RWPE1 (cell line): ENCODE data around the gene SEL1L3.
"Not testable (repeated sequence)": the region's sequence is repeated elsewhere in the genome, so short reads cannot be mapped to it uniquely, and the experiment has no call there.

Experiments
- CTCF ChIA-PET: fragments of 350-600 bp; sonication (Branson Sonifier 250); formaldehyde crosslinking; extraction: SDS; loops from one replicate; lab custom pipeline; 2021; lab: Yijun Ruan, JAX
- POLR2A ChIA-PET: fragments of 400-600 bp; formaldehyde crosslinking; extraction: SDS; loops from one replicate; lab custom pipeline; 2020; ENCODE audit warnings: antibody characterized with exemption; ENCODE audit not compliant: low non-redundant PET; lab: Yijun Ruan, JAX
- DNase-seq: peaks from one replicate; pipeline ENCODE4 v3.0.0; 2012; ENCODE audit warnings: low spot score
- H3K27ac ChIP-seq: fragments of 450-650 bp; 2 replicates; pipeline ENCODE4 v1.5.1; 2017
- CTCF ChIP-seq: fragments of 450-650 bp; conservative IDR thresholded peaks from 2 replicates; pipeline ENCODE4 v1.5.1; 2017; ENCODE audit warnings: low read depth, mild to moderate bottlenecking

The SEL1L3 gene

GRCh38 chr4:25862411-25863346 lies at the start of gene SEL1L3:
Gene SEL1L3, minus strand, starts transcription at chr4:25862988. Its CDS starts 152 bp downstream, at chr4:25862836.
- peak within 1 kb of the TSS; percentile 51 for H3K27ac ChIP-seq
- ChIA-PET CTCF (no interaction called here), POLR2A (no interaction called here)
- TF ChIP-seq CTCF, result no peak
- peak; percentile 30 for DNase-seq

- no peak for TF ChIP-seq CTCF
- ChIA-PET POLR2A (no interaction called here), CTCF (no interaction called here)
- no peak for DNase-seq
- no peak overlapping the region for H3K27ac ChIP-seq
Observed at GRCh38 chr4:25911356-25911755, 48.6 kb upstream of the SEL1L3 start.

- peak; percentile 90 for DNase-seq
- no peak for TF ChIP-seq CTCF
- ChIA-PET CTCF (no interaction called here), POLR2A (no interaction called here)
- peak overlapping the region; percentile 35; the same call in 1 of the 2 replicates for H3K27ac ChIP-seq
Observed at GRCh38 chr4:25908491-25908901, 45.7 kb upstream of the SEL1L3 start.

- CTCF ChIA-PET, result interaction anchor here (0.5 kb wide), 1 partner anchor 37 kb away, joined by 3 read pairs; no protein-coding TSS in a partner anchor
- DNase-seq, H3K27ac ChIP-seq, POLR2A ChIA-PET: not testable (repeated sequence)
Observed at GRCh38 chr4:25906113-25906512, 43.3 kb upstream of the SEL1L3 start.

GRCh38 chr4:25905371-25905770 lies 42.6 kb upstream of the SEL1L3 start:
- H3K27ac ChIP-seq, result no peak overlapping the region
- ChIA-PET POLR2A (no interaction called here), CTCF (no interaction called here)
- DNase-seq, result no peak
- TF ChIP-seq CTCF, result no peak

- ChIA-PET CTCF (no interaction called here), POLR2A (no interaction called here)
- H3K27ac ChIP-seq, result no peak overlapping the region
- no peak for TF ChIP-seq CTCF
- no peak for DNase-seq
Observed at GRCh38 chr4:25904748-25905082, 41.9 kb upstream of the SEL1L3 start.
